ENCODE results near the gene CHAT. TPM values are rescaled to one million over a fixed set of nuclear protein-coding genes. Genes with fewer than 3 reads are reported as not detected.

Gene CHAT
- polyA plus RNA-seq, 1 donor (not counting 4 experiments of a cell fraction or from before 2014, with no cell fraction given) = not detected

- no peaks in the 10 kb centered on the region for H3K36me3 ChIP-seq (ENCODE audit: control insufficient read depth in 2 of 2, extremely low read depth in 1 of 2, insufficient read depth in 2 of 2, low read length in 2 of 2)
- no peaks in the 10 kb centered on the region for H4K20me1 ChIP-seq (ENCODE audit: control insufficient read depth, extremely low read depth, insufficient read depth, low read length)
- DNase-seq (ENCODE audit: low read depth, low spot score) = no peak
- H3K4me3 ChIP-seq (ENCODE audit: control insufficient read depth in 2 of 3, extremely low read depth in 1 of 3, insufficient read depth in 2 of 3, low read depth in 1 of 3, low read length in 3 of 3) = no peak overlapping the region
- H3K9me3 ChIP-seq (ENCODE audit: control insufficient read depth, low read depth, low read length) = no peaks in the 10 kb centered on the region
- no peak overlapping the region for H3K9ac ChIP-seq (ENCODE audit: control insufficient read depth, extremely low read depth, insufficient read depth, low read length)
- H3K4me1 ChIP-seq (ENCODE audit: control insufficient read depth, extremely low read depth, insufficient read depth, low read length) = peaks cover 19% of the 10 kb centered on the region
- FAIRE-seq = no peak
- H2AFZ ChIP-seq (ENCODE audit: control insufficient read depth, low read length) = no peak overlapping the region
- no peak overlapping the region for H3K27ac ChIP-seq (ENCODE audit: control insufficient read depth, insufficient read depth, low read length)
- dilution Hi-C loops (cut with MboI; ENCODE audit: extremely low pct_ligation_motif_present, low sequenced_read_pairs) = no loop called here
- no peak overlapping the region for H3K4me2 ChIP-seq (ENCODE audit: control insufficient read depth, extremely low read depth, insufficient read depth, low read depth, low read length)
- TF ChIP-seq EZH2 (IDR thresholded peaks at IDR 0.05; ENCODE audit: low read length) = no peak
- no peak for TF ChIP-seq CTCF (optimal IDR thresholded peaks at IDR 0.05 in 1 of 3, IDR thresholded peaks at IDR 0.05 in 1 of 3, conservative IDR thresholded peaks at IDR 0.05 in 1 of 3; ENCODE audit: extremely low read depth in 1 of 3, insufficient read depth in 2 of 3, low read length in 3 of 3)
- H3K9me1 ChIP-seq (ENCODE audit: control insufficient read depth, extremely low read depth, insufficient read depth, low read length) = no peaks in the 10 kb centered on the region
- no peaks in the 10 kb centered on the region for H3K79me2 ChIP-seq (ENCODE audit: control insufficient read depth, insufficient read depth, low read length)
- H3K27me3 ChIP-seq (ENCODE audit: control insufficient read depth, extremely low read depth, insufficient read depth, low read length) = no peaks in the 10 kb centered on the region
Measured at GRCh38 chr10:49628599-49628998, 14.8 kb downstream of the CHAT start.

GRCh38 chr10:49629431-49629881 is 15.6 kb downstream of the CHAT start:
- TF ChIP-seq EZH2 (IDR thresholded peaks at IDR 0.05; ENCODE audit: low read length) = no peak
- no peak for TF ChIP-seq CTCF (optimal IDR thresholded peaks at IDR 0.05 in 1 of 3, IDR thresholded peaks at IDR 0.05 in 1 of 3, conservative IDR thresholded peaks at IDR 0.05 in 1 of 3; ENCODE audit: extremely low read depth in 1 of 3, insufficient read depth in 2 of 3, low read length in 3 of 3)
- Histone ChIP-seq H3K36me3 (ENCODE audit: control insufficient read depth in 2 of 2, extremely low read depth in 1 of 2, insufficient read depth in 2 of 2, low read length in 2 of 2) (no peaks in the 10 kb centered on the region), H2AFZ (ENCODE audit: control insufficient read depth, low read length) (no peak overlapping the region), H4K20me1 (ENCODE audit: control insufficient read depth, extremely low read depth, insufficient read depth, low read length) (no peaks in the 10 kb centered on the region), H3K9me3 (ENCODE audit: control insufficient read depth, low read depth, low read length) (no peaks in the 10 kb centered on the region), H3K4me3 (ENCODE audit: control insufficient read depth in 2 of 3, extremely low read depth in 1 of 3, insufficient read depth in 2 of 3, low read depth in 1 of 3, low read length in 3 of 3) (no peak overlapping the region), H3K27ac (ENCODE audit: control insufficient read depth, insufficient read depth, low read length) (no peak overlapping the region), H3K79me2 (ENCODE audit: control insufficient read depth, insufficient read depth, low read length) (no peaks in the 10 kb centered on the region), H3K9ac (ENCODE audit: control insufficient read depth, extremely low read depth, insufficient read depth, low read length) (no peak overlapping the region), H3K4me1 (ENCODE audit: control insufficient read depth, extremely low read depth, insufficient read depth, low read length) (peaks cover 19% of the 10 kb centered on the region), H3K9me1 (ENCODE audit: control insufficient read depth, extremely low read depth, insufficient read depth, low read length) (no peaks in the 10 kb centered on the region), H3K27me3 (ENCODE audit: control insufficient read depth, extremely low read depth, insufficient read depth, low read length) (no peaks in the 10 kb centered on the region), H3K4me2 (ENCODE audit: control insufficient read depth, extremely low read depth, insufficient read depth, low read depth, low read length) (no peak overlapping the region)
- dilution Hi-C loops (cut with MboI; ENCODE audit: extremely low pct_ligation_motif_present, low sequenced_read_pairs) = no loop called here
- DNase-seq (ENCODE audit: low read depth, low spot score) (no peak), FAIRE-seq (no peak)
